Caco-2 (cell line): Measurements from ENCODE around the gene COPS7A. TPM values are rescaled to one million over a fixed set of nuclear protein-coding genes. Genes with fewer than 3 reads are reported as not detected.

Source experiments
- BruUV-seq: library from RNA; stranded (reverse); fragments of 400-500 nt; replicated peaks from 2 replicates; lab custom pipeline; 2021; lab: Mats Ljungman, UMichigan
- CTCF ChIA-PET: fragments of 300-600 bp; sonication (Branson Sonifier 250); formaldehyde crosslinking; loops from one replicate; lab custom pipeline; 2022; ENCODE audit warnings: antibody characterized with exemption; lab: Charles Lee
- POLR2A ChIA-PET: fragments of 300-600 bp; sonication (Branson Sonifier 250); formaldehyde crosslinking; loops from one replicate; lab custom pipeline; 2022; ENCODE audit warnings: antibody characterized with exemption; lab: Charles Lee
- DNase-seq, 2 experiments: peaks; one replicate each; pipeline versions ENCODE4 v3.0.0 to v3.0.0-alpha.2; 2020 to 2022
- H3K27me3 ChIP-seq: replicated peaks from 2 replicates; pipeline ENCODE4 v1.6.0; 2011; ENCODE audit warnings: low read length; ENCODE audit not compliant: control insufficient read depth, insufficient read depth
- H3K36me3 ChIP-seq: 2 replicates; pipeline ENCODE4 v1.5.1; 2011; ENCODE audit warnings: low read length; ENCODE audit not compliant: control insufficient read depth, insufficient read depth
- H3K4me1 ChIP-seq: fragments of 250-450 bp; sonication (Bioruptor Pico); 2 replicates; pipeline ENCODE4 v1.5.1; 2020; ENCODE audit warnings: mild to moderate bottlenecking
- H3K4me3 ChIP-seq: 2 replicates; pipeline ENCODE4 v1.5.1; 2011; ENCODE audit warnings: low read depth, mild to moderate bottlenecking, control low read depth, low read length
- H3K9me3 ChIP-seq: fragments of 250-450 bp; sonication (Bioruptor Pico); 2 replicates; pipeline ENCODE4 v1.5.1; 2020; ENCODE audit warnings: mild to moderate bottlenecking, moderate library complexity
- H3K27ac Mint-ChIP-seq: one replicate; pipeline ENCODE4 v1.8.0; 2022; ENCODE audit warnings: mixed read lengths; ENCODE audit not compliant: unreplicated experiment
- H3K27me3 Mint-ChIP-seq: one replicate; pipeline ENCODE4 v1.8.0; 2022; ENCODE audit warnings: mixed read lengths; ENCODE audit not compliant: insufficient read depth, unreplicated experiment
- H3K36me3 Mint-ChIP-seq: one replicate; pipeline ENCODE4 v1.8.0; 2022; ENCODE audit warnings: mild to moderate bottlenecking, mixed read lengths; ENCODE audit not compliant: insufficient read depth, unreplicated experiment
- H3K4me1 Mint-ChIP-seq: one replicate; pipeline ENCODE4 v1.8.0; 2022; ENCODE audit warnings: low read depth, mixed read lengths; ENCODE audit not compliant: unreplicated experiment
- H3K4me3 Mint-ChIP-seq: one replicate; pipeline ENCODE4 v1.8.0; 2022; ENCODE audit warnings: mild to moderate bottlenecking, moderate library complexity, mixed read lengths; ENCODE audit not compliant: unreplicated experiment
- H3K9me3 Mint-ChIP-seq: one replicate; pipeline ENCODE4 v1.8.0; 2022; ENCODE audit warnings: mixed read lengths; ENCODE audit not compliant: unreplicated experiment
- intact Hi-C: fragments of 100-400 bp; cut with micrococcal nuclease; formaldehyde crosslinking; loops from one replicate; pipeline ENCODE4 v1.10.0; 2022; ENCODE audit not compliant: unreplicated experiment
- total RNA-seq: library from RNA; stranded (reverse); gene quantifications from 2 replicates; pipeline ENCODE4 v1.2.3, GENCODE V29; 2022
- TF ChIP-seq, protein P1 (sequence below), 2 experiments: fragments of 200-600 bp in 1 of 2; IDR thresholded peaks; 1 replicate in 1 of 2; 2 replicates in 1 of 2; pipeline versions ENCODE4 v1.5.1 to v1.8.0; 2011 to 2022; ENCODE audit warnings: antibody characterized with exemption in 1 of 2, control low read depth in 1 of 2, inconsistent platforms in 1 of 2, low read depth in 1 of 2, low read length in 1 of 2, mild to moderate bottlenecking in 1 of 2, moderate library complexity in 1 of 2; ENCODE audit not compliant: insufficient read depth in 1 of 2, severe bottlenecking in 1 of 2, unreplicated experiment in 1 of 2

COPS7A gene
- total RNA-seq, 1 experiment from 2014 or later, result 56.8 TPM

DNA sequence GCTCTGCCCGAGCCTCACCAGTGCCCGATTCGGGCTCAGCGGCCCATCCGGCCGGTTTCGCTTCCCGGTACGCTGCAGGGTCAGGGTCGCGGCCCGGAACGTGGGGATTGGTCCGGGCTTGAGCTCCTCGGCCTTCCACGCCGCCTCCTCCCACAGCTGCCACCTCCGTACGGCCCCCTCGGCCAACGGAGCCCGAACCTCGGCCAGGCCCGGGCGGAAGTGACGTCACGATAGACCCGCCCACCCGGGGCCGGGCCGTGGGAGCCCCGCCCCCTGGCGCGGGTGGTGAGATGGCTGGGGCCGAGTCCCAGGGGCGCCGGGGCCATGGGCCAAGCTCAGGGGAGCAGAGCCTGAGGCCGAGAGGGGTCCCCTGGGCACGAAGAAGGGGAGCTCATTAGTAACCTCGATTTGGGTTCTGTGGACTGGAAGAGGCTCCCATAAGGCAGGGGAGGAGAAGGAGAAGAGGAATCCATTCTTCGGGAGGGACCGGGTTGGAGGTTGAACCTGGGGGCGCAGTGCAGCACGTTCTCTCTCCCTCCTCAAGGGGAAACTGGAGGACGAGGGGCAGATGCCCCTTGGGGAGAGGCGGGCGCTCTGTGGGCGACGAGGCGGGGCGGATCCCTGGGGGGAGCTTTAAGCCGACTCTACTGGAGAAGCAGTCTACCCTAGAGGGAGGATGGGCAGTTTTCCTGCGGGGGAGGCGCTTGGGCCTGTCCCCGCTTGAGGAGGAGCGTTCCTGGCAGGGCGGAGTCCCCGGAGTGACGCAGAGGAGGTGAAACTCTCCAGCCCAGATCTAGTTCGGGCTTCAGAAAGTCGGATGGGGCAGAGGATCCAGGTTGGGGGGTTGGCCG, 29.3 kb downstream of the COPS7A start, which contains the start of gene MLF2:
Gene MLF2, minus strand, starts transcription at position 221 of the 851 bp plus-strand sequence. CDS start 807 bp downstream, outside the sequence.
- Mint-ChIP-seq H3K27me3 (no peaks in the 10 kb centered on the region), H3K4me3 (peak within 1 kb of the TSS; percentile 90), H3K9me3 (no peaks in the 10 kb centered on the region), H3K27ac (peak within 1 kb of the TSS; percentile 94), H3K36me3 (peaks cover 54% of the 10 kb centered on the region), H3K4me1 (peaks cover 11% of the 10 kb centered on the region)
- Histone ChIP-seq H3K9me3 (no peaks in the 10 kb centered on the region), H3K4me1 (peaks cover 16% of the 10 kb centered on the region), H3K4me3 (peak within 1 kb of the TSS; percentile 97), H3K27me3 (no peaks in the 10 kb centered on the region), H3K36me3 (peaks cover 8% of the 10 kb centered on the region)
- peak; percentile 99 to 100 for DNase-seq
- ChIA-PET POLR2A (interaction anchor here (0.5 to 3.1 kb wide), 23 partner anchors 9 to 1010 kb away, joined by 3 to 60 read pairs (median 5); partner anchors contain the start of genes C12orf57, CDCA3, COPS7A and GAPDH), CTCF (interaction anchor here (0.5 to 4.5 kb wide), 40 partner anchors 9 to 183 kb away, joined by 3 to 135 read pairs (median 5); partner anchors contain the start of genes CD4, CDCA3, COPS7A and GPR162)
- BruUV-seq, result TSS peak; percentile 81
- TF ChIP-seq, protein P1, sequence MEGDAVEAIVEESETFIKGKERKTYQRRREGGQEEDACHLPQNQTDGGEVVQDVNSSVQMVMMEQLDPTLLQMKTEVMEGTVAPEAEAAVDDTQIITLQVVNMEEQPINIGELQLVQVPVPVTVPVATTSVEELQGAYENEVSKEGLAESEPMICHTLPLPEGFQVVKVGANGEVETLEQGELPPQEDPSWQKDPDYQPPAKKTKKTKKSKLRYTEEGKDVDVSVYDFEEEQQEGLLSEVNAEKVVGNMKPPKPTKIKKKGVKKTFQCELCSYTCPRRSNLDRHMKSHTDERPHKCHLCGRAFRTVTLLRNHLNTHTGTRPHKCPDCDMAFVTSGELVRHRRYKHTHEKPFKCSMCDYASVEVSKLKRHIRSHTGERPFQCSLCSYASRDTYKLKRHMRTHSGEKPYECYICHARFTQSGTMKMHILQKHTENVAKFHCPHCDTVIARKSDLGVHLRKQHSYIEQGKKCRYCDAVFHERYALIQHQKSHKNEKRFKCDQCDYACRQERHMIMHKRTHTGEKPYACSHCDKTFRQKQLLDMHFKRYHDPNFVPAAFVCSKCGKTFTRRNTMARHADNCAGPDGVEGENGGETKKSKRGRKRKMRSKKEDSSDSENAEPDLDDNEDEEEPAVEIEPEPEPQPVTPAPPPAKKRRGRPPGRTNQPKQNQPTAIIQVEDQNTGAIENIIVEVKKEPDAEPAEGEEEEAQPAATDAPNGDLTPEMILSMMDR (IDR thresholded peaks at IDR 0.05; ENCODE audit: insufficient read depth in 1 of 2, low read depth in 1 of 2, low read length in 1 of 2, severe bottlenecking in 1 of 2, unreplicated experiment in 1 of 2), result peak; percentile 99
- intact Hi-C loops, result loop anchor here (1.0 to 2.0 kb wide), 7 partner anchors 13 to 99 kb away; partner anchors contain the start of genes COPS7A, PTMS and USP5

GRCh38 chr12:6753772-6754356, 30.0 kb downstream of the COPS7A start:
- ChIA-PET POLR2A (interaction anchor here (0.5 to 3.1 kb wide), 14 partner anchors 8 to 186 kb away, joined by 3 to 60 read pairs (median 5); partner anchors contain the start of genes CDCA3, COPS7A, GNB3 and NOP2), CTCF (interaction anchor here (0.5 to 4.5 kb wide), 31 partner anchors 10 to 362 kb away, joined by 3 to 135 read pairs (median 6); partner anchors contain the start of genes CD4, CDCA3, COPS7A and LAG3)
- BruUV-seq, result no TSS peak
- TF ChIP-seq, protein P1 (IDR thresholded peaks at IDR 0.05; ENCODE audit: insufficient read depth in 1 of 2, low read depth in 1 of 2, low read length in 1 of 2, severe bottlenecking in 1 of 2, unreplicated experiment in 1 of 2), result no peak
- H3K4me1 Mint-ChIP-seq, result peaks cover 17% of the 10 kb centered on the region
- peak overlapping the region; percentile 90 for H3K4me3 Mint-ChIP-seq
- H3K36me3 Mint-ChIP-seq, result peaks cover 47% of the 10 kb centered on the region
- Histone ChIP-seq H3K4me1 (peaks cover 16% of the 10 kb centered on the region), H3K36me3 (peaks cover 8% of the 10 kb centered on the region), H3K27me3 (no peaks in the 10 kb centered on the region), H3K4me3 (no peak overlapping the region), H3K9me3 (no peaks in the 10 kb centered on the region)
- peak overlapping the region; percentile 94 for H3K27ac Mint-ChIP-seq
- no peak for DNase-seq
- intact Hi-C loops, result loop anchor here (1.0 to 2.0 kb wide), 7 partner anchors 12 to 98 kb away; partner anchors contain the start of genes COPS7A, PTMS and USP5
- no peaks in the 10 kb centered on the region for H3K9me3 Mint-ChIP-seq
- H3K27me3 Mint-ChIP-seq, result no peaks in the 10 kb centered on the region
